ENCODE measurements around the gene BRSK1.

The BRSK1 gene

GRCh38 chr19:55266404-55266803 lies 17.4 kb upstream of the BRSK1 start:
- peaks cover 20% of the 10 kb centered on the region for H3K36me3 ChIP-seq (ENCODE audit: insufficient read depth, low read length)
- no peak overlapping the region for H3K27ac ChIP-seq (ENCODE audit: low read length)
- no peaks in the 10 kb centered on the region for H3K9me3 ChIP-seq (ENCODE audit: insufficient read depth, low read length, severe bottlenecking)
- H3K4me1 ChIP-seq (ENCODE audit: insufficient read depth, low read length): no peaks in the 10 kb centered on the region
- no peak for ATAC-seq (ENCODE audit: insufficient read depth, low read depth)
- H4K20me1 ChIP-seq (ENCODE audit: insufficient read depth, low read length): peaks cover under 1% of the 10 kb centered on the region
- DNase-seq: no peak
- H3K79me2 ChIP-seq (ENCODE audit: insufficient read depth, low read length): peaks cover 6% of the 10 kb centered on the region; the same call in 1 of the 2 replicates
- no peak overlapping the region for H3K9ac ChIP-seq (ENCODE audit: low read depth, low read length)
- TF ChIP-seq EZH2 (IDR thresholded peaks at IDR 0.05; ENCODE audit: borderline replicate concordance, low read depth, low read length, severe bottlenecking): no peak
- TF ChIP-seq, protein P1, sequence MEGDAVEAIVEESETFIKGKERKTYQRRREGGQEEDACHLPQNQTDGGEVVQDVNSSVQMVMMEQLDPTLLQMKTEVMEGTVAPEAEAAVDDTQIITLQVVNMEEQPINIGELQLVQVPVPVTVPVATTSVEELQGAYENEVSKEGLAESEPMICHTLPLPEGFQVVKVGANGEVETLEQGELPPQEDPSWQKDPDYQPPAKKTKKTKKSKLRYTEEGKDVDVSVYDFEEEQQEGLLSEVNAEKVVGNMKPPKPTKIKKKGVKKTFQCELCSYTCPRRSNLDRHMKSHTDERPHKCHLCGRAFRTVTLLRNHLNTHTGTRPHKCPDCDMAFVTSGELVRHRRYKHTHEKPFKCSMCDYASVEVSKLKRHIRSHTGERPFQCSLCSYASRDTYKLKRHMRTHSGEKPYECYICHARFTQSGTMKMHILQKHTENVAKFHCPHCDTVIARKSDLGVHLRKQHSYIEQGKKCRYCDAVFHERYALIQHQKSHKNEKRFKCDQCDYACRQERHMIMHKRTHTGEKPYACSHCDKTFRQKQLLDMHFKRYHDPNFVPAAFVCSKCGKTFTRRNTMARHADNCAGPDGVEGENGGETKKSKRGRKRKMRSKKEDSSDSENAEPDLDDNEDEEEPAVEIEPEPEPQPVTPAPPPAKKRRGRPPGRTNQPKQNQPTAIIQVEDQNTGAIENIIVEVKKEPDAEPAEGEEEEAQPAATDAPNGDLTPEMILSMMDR (IDR thresholded peaks at IDR 0.05; ENCODE audit: borderline replicate concordance, extremely low read depth, low read length, poor library complexity, severe bottlenecking): no peak
- H3K4me2 ChIP-seq (ENCODE audit: insufficient read depth, low read length): no peak overlapping the region
- H3K27me3 ChIP-seq (ENCODE audit: insufficient read depth, low read length, poor library complexity): no peaks in the 10 kb centered on the region
- H3K4me3 ChIP-seq (ENCODE audit: low read depth in 1 of 2, low read length in 2 of 2): no peak overlapping the region
- H2AFZ ChIP-seq (ENCODE audit: low read depth, low read length): no peak overlapping the region

- H3K36me3 ChIP-seq (ENCODE audit: insufficient read depth, low read length): peaks cover 25% of the 10 kb centered on the region
- H3K9ac ChIP-seq (ENCODE audit: low read depth, low read length): no peak overlapping the region
- TF ChIP-seq EZH2 (IDR thresholded peaks at IDR 0.05; ENCODE audit: borderline replicate concordance, low read depth, low read length, severe bottlenecking): no peak
- TF ChIP-seq, protein P1 (IDR thresholded peaks at IDR 0.05; ENCODE audit: borderline replicate concordance, extremely low read depth, low read length, poor library complexity, severe bottlenecking): no peak
- no peak overlapping the region for H2AFZ ChIP-seq (ENCODE audit: low read depth, low read length)
- peaks cover 2% of the 10 kb centered on the region for H4K20me1 ChIP-seq (ENCODE audit: insufficient read depth, low read length)
- no peak overlapping the region for H3K4me3 ChIP-seq (ENCODE audit: low read depth in 1 of 2, low read length in 2 of 2)
- H3K27me3 ChIP-seq (ENCODE audit: insufficient read depth, low read length, poor library complexity): no peaks in the 10 kb centered on the region
- H3K4me1 ChIP-seq (ENCODE audit: insufficient read depth, low read length): no peaks in the 10 kb centered on the region
- H3K9me3 ChIP-seq (ENCODE audit: insufficient read depth, low read length, severe bottlenecking): no peaks in the 10 kb centered on the region
- H3K79me2 ChIP-seq (ENCODE audit: insufficient read depth, low read length): peaks cover 6% of the 10 kb centered on the region; the same call in 1 of the 2 replicates
- DNase-seq: no peak
- no peak for ATAC-seq (ENCODE audit: insufficient read depth, low read depth)
- H3K4me2 ChIP-seq (ENCODE audit: insufficient read depth, low read length): no peak overlapping the region
- no peak overlapping the region for H3K27ac ChIP-seq (ENCODE audit: low read length)
Observed at GRCh38 chr19:55266840-55267239, 17.0 kb upstream of the BRSK1 start.

- ATAC-seq (ENCODE audit: insufficient read depth, low read depth): no peak
- H3K36me3 ChIP-seq (ENCODE audit: insufficient read depth, low read length): peaks cover 43% of the 10 kb centered on the region
- H3K27me3 ChIP-seq (ENCODE audit: insufficient read depth, low read length, poor library complexity): no peaks in the 10 kb centered on the region
Observed at GRCh38 chr19:55269299-55269698, 14.5 kb upstream of the BRSK1 start.

More at GRCh38 chr19:55269299-55269698, 14.5 kb upstream of the BRSK1 start:
- Histone ChIP-seq H3K4me3 (ENCODE audit: low read depth in 1 of 2, low read length in 2 of 2) (no peak overlapping the region), H3K27ac (ENCODE audit: low read length) (no peak overlapping the region), H3K4me2 (ENCODE audit: insufficient read depth, low read length) (no peak overlapping the region), H2AFZ (ENCODE audit: low read depth, low read length) (no peak overlapping the region), H3K4me1 (ENCODE audit: insufficient read depth, low read length) (no peaks in the 10 kb centered on the region), H4K20me1 (ENCODE audit: insufficient read depth, low read length) (peaks cover 2% of the 10 kb centered on the region), H3K79me2 (ENCODE audit: insufficient read depth, low read length) (peaks cover 6% of the 10 kb centered on the region; the same call in 1 of the 2 replicates), H3K9me3 (ENCODE audit: insufficient read depth, low read length, severe bottlenecking) (no peaks in the 10 kb centered on the region), H3K9ac (ENCODE audit: low read depth, low read length) (no peak overlapping the region)
- no peak for DNase-seq
- TF ChIP-seq EZH2 (IDR thresholded peaks at IDR 0.05; ENCODE audit: borderline replicate concordance, low read depth, low read length, severe bottlenecking): no peak
- TF ChIP-seq, protein P1 (IDR thresholded peaks at IDR 0.05; ENCODE audit: borderline replicate concordance, extremely low read depth, low read length, poor library complexity, severe bottlenecking): no peak
